Measurements from ENCODE around the gene YES1. TPM values are rescaled to one million over a fixed set of nuclear protein-coding genes. Genes with fewer than 3 reads are reported as not detected.

Gene YES1
- total RNA-seq, 1 donor from 2014 or later: 18.4 TPM

Other genes with a start within 250 kb of the YES1 start
- gene CETN1, start 231.9 kb downstream of the YES1 start, total RNA-seq: not detected in 2 replicates
- not detected in 2 replicates for gene CLUL1, start 215.3 kb downstream of the YES1 start, total RNA-seq
- gene TYMS, start 154.6 kb downstream of the YES1 start, total RNA-seq: 272 and 273 TPM in 2 replicates
- gene ENOSF1, start 99.6 kb downstream of the YES1 start, total RNA-seq: 93.6 and 102 TPM in 2 replicates
- gene ADCYAP1, start 92.6 kb upstream of the YES1 start, total RNA-seq: not detected in 2 replicates